GM19438 (cell line): ENCODE results near the gene PCNX1.
"Not testable (repeated sequence)": the region's sequence is repeated elsewhere in the genome, so short reads cannot be mapped to it uniquely, and the experiment has no call there.

Experiments
- ATAC-seq: cut with Tn5 transposase; IDR thresholded peaks from one replicate; pipeline ENCODE4 v1.9.1; 2021; ENCODE audit warnings: low read depth; ENCODE audit not compliant: unreplicated experiment

The PCNX1 gene

DNA sequence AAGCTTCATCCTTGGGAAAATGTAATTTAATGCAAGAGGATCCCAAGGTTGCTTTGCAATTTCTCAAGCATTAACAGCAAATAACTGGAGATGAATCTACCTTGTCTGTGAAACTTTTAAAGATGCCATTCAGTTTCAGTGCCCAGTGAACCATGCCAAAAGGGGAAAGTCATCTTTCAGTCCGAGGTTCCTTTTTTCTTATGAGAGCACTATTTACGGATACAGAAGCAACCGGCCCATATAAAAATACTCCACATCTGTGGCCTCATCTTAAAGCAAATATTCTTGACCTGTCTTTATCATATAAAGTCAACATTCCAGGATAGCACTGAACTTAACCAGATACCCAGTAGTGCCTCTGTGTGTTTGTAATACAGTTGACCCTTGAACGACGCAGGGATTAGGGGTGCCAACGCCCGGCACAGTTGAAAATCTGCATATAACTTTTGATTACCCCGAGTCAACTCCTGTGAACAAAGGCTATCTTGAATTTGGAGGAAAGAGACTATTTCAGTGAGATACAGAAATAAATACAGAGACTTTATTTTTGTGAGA lies 209.4 kb downstream of the PCNX1 start:
- ATAC-seq, result no peak

DNA sequence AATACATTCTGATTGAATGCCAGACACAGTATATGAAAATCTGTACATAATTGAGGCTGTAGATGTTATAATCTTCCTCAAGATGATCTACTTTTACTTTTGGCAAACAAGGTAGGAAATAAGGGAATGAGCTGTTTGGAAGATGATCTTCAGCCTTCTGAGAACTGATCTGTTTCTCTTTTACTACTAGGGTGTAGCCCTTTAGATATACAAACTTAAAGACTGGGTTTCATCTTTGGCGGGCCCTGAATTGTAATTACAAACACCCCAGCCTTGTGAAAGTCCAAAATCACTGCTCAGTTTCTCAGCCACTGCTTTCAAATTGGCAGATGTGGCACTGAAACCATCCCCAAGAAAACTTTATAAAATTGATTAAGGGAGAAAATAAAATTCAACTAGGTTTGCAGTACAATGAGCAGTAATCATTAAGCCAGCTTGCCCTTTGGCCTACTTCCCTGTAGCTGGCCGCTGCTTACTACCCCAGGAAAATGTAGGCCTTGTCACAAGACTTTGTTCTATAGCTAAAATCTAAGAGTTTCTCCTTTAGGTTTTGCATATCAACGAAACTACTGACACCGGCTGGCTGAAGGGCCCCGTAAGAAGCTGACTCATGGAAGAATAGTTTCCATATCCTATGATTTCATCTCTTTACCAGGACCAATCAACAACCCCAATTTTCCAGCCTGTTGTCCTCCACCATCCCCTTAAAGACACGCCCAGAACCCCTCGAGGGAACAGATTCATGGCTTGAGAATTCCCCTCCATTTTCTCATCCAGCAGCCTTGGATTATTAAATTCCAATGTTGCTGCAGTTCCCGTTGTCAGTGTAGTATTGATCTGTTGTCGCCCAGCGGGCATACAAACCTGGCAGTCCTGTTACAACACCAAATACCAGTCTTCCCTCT lies 210.8 kb downstream of the PCNX1 start:
- no peak for ATAC-seq

DNA sequence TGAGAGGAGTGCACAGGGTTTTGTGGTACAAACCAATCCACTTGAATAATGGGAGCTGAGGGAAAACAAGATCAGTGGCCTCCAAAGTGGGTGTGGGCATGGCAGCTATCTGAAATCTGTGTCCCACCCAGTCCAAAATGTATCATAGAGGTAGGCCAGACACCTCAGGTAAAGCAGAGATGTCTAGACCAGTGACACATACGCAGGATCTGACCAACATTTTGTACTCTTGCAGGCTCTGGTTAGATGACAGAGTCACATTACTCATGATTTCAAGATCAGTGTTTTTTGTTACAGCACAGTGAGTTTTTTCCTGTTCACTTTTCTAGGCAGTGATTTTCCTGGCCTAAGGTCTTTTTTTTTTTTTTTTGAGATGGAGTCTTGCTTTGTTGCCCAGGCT lies 211.8 kb downstream of the PCNX1 start:
- no peak for ATAC-seq

DNA sequence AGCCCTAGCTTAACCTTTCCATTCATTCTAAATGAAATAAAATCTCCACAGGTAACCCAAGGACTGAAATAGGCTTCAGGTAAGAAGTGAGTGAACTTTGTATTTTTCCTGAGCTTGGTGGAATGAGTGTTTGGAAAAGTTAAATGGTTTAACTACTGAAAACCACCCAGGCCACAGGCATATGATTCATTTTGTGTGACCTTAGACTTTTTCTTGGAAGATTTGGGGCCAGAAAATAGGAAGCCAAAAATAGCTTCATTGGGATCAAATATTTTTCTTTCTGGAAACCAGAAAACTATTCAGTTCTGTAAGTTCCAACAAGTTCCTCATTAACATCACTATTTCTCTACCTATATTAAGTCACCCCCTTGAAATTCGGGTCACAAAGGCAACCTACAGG lies 212.6 kb downstream of the PCNX1 start:
- ATAC-seq, result no peak

DNA sequence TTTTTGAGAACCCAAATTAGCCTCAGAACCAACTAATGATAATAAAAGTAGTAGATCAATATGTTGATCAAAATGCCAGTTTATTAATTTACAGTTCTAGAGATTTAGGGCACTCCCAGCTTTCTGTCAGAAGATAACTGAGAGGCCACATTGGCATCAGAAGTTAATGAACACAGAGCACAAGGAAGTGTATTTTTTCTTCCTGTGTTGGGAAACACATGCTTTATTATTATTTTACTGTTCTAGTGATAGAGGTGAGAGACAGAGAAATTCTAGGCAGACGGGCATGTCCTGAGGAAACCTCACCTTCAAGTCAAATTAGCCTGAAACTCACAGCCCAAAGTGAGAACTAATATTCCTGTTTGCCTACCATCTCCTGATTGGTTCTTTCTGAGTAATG lies 213.7 kb downstream of the PCNX1 start:
- ATAC-seq, result no peak

DNA sequence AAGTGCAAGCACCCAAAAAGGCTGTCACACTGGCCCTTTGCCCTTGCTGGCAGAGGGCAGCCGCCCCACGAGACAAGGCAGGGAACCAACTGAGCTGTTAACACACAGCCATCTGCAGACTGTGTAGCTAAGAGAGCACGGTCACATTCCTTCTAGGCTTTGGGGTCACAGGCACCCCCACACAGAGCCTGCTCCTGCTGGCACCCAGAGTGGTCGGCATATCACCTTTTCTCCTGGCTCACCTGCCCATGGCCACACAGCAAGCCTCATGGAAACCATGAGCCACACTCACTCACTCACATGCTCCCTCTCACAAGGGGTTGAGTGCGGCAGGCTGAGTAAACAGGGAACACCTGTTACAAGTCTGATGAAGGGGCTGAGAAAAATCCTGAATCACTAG lies 214.5 kb downstream of the PCNX1 start:
- ATAC-seq, result no peak

DNA sequence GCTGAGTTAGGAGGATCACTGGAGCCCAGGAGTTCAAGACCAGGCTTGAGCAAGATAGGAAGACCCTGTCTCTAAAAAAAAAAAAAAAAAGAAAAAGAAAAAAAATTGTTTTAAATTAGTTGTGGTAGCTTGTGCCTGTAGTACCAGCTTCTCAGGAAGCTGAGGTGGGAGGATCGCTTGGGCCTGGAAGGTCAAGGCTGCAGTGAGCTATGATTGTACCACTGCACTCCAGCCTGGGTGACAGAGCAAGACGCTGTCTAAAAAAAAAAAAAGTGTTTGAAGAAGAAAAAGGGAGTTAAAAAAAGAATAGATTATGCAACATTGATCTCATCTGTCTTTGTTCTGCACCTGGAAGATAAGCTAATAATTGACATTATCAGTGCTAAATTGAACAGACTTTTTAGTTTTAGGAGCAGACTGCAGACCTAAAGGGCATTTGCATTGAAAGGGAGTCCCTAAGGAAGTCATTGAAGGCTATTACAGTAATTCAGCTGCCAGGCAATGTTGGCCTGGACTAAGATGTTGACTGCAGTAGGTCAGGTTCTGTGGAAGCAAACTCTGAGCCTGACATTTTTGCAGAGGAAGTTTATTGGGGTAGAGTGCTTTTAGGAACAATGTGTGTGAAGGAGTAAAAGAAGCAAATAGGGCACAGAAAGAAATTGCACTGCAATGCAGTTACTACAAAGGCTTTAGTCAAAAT lies 215.8 kb downstream of the PCNX1 start:
- ATAC-seq, result no peak

DNA sequence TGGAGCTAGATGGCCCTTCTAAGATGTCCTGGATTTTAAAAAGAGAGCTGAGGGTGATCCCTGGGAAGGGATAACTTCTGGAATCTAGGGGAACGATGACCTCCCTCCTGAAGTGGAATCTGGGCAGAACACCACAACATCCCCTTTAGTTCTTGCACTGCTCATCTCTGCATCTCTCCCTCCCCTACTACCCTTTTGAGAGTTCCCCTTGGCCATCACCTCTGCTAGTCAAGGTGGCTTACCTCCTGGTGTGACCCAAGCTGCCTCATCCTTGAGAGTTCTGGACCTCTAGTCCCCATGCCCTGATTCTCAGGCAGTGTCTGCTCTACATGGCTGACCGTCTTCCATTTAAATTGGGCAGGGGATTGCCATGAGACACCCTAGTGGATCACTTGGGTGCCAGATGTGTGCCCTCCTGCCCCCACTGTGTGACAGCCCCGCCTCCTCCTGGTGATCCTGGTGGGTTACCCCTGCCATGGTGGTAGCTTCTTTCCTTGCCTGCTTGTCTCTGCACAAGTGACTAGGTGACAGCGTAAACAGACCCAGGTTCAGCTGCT lies 216.4 kb downstream of the PCNX1 start:
- no peak for ATAC-seq

DNA sequence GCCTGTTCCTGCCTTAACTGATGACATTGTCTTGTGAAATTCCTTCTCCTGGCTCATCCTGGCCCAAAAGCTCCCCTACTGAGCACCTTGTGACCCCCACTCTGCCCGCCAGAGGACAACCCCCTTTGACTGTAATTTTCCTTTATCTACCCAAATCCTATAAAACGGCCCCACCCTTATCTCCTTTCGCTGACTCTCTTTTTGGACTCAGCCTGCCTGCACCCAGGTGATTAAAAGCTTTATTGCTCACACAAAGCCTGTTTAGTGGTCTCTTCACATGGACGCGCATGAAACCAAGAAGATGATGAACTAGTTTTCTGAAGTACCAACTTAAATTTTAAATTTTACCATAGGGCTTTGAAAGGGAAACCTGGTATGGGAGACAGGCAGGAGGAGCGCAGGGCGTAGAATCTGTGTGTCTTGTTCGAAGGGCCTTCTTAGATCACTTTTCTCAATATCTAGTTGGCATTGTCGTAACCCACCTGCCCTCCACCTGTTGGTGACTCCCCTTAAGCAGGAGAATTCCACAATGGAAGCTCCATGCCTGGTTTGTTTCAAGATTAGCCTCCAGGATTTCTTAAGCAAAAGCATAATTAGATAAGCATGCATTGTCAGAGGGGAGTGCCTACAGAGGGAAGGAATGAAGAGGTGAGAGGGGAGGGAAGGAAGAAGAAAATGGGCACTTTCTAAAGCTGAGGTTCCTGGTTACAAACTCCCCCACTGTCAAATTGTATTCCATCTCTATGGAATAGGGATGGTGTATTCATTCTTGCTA lies 222.6 kb downstream of the PCNX1 start:
- not testable (repeated sequence) for ATAC-seq

DNA sequence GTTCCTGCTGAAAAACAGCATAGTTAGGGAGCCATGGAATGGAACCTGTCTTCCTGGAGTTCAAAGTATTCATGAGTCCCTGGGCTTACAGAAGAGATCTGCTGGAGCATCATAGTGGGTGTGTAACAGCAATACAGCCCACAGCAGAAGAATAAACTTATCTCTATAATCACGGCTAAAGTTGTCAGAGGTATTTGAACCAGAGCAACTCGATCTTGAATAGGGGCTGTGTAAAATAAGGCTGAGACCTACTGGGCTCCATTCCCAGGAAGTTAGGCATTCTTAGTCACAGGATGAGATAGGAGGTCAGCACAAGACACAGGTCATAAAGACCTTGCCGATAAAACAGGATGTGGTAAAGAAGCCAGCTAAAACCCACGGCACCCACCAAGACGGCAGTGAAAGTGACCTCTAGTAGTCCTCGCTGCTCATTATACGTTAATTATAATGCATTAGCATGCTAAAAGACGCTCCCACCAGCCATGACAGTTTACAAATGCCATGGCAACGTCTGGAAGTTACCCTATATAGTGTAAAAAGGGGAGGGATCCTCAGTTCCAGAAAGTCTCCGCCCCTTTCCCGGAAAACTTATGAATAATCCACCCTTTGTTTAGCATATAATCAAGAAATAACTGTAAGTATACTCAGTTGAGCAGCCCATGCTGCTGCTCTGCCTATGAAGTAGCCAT lies 223.4 kb downstream of the PCNX1 start:
- ATAC-seq, result no peak

DNA sequence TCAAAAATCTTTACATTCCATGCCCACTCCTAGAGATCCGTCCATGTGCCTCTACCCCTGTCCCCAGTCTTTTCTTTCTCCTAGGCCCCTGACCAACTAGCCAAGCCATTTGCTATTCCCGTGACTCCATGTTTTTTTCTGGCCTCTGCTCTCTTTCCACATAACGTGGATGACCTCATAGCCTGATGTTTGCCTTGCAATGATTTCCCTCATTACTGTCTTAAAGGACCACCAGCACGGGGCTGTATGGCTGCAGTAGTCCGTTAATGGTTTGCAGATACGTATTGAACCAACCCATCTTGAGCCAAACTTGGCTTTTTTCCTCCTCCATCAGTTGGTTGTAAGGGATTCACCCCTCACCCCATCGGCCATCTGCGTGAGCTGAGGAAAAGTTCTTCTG lies 226.0 kb downstream of the PCNX1 start:
- no peak for ATAC-seq

DNA sequence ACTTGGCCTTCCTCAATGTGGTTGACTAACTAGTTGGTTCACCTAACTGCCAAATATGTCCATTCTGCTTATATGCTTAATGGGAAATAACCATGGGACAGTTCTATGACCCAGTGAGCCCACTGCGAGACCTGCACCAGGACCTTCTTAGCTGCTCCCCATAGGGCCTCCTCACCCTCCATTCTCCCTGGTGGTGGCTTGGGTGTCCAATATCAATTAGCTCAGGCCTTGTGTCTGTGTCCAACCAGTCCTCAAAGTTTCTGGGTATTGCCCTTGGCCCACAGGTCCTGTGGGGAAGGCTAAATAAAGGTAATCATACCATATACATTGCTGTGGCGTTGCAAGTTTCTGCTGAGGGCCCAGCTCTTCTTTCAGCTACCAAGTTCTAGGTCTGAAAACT lies 228.2 kb downstream of the PCNX1 start:
- ATAC-seq, result no peak

DNA sequence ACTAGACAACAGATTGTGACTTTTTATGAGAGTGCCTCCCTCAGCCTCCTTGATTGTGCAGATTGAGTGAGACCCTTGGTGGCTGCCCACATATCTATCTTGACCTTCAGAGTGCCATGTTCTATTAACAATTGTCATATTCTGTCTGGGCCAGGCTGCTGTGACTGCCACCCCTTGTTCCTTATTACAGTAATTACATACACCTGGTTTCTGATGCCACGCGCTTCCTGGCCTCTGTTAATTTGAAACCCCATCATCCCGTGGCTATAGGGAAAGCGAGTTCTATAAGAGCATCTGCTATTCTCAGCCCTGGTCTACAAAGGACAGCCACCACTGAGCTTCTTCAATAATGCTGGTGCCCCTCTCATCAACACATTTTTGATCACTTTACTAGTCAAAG lies 228.7 kb downstream of the PCNX1 start:
- ATAC-seq, result no peak

DNA sequence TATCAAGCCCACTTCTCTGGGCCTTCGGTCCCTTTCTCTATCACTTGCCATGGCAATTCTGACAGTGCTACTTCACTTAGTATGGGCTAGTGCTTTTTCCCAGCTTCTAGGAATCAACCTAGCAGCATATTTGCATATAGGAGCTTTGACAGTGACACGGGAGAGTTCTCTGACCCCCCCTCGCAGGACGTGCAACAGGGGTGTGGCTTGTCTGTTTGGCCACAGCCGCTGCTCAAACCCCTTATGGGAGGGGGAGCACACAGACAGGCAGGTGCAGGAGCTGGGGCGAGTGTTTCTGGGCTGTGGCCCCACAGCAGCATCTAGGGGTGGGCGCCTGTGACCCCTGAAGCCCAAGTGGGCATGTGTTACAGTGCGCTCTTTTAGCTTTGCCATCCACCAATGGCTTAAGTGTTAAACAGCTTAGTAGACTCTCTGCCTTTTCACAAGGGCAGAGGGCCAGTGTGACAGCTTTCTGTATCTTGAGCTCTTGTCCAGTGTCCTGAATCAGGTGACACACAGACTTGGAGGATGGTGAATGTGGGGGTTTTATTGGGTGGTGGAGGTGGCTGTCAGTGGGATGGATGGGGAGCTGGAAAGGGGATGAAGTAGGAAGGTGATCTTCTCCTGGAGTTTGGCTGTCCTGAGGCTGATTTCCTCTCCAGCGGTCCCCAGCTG lies 229.3 kb downstream of the PCNX1 start:
- no peak for ATAC-seq

DNA sequence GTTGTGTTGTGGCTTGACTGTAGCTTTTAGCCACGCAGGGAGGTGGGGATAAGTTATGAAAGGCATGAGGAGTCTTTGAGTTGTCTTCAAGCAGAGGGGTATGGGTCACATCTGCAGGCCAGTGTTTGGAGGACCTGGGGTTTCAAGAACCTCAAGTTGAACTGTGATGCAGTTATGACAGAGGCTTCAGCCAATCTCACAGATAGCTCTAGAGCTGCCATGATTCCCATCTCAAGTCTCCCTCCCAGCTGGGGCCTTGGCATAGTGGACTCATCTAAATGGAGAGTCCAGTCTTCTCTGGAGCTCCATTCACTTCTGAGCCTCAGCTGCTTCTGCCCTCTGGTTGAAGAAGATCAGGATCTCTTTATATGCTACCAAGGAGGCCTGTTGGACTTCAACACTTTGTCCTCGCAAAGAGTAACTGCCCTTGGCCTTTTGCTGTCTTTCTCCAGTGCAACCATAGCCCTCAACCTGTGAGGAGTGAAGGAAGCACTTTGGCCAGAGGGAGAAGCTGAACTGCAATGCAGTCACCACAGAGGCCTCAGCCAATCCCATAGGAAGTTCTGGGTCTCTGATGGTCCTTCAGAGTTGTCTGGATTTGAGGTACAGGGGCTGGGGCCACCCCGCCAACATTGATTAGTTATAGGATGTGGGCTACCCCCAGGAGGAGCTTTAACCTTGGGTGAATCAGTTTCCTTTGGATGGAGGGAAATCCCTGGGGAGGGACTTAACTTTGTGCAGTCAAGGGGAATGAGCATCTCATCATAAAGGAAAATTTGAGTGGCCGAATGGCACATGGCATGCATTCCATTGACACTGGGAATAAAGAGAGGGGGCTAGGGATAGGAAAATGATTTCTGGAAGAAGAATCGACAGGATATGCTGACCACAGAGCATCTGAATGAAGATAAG lies 230.5 kb downstream of the PCNX1 start:
- no peak for ATAC-seq

DNA sequence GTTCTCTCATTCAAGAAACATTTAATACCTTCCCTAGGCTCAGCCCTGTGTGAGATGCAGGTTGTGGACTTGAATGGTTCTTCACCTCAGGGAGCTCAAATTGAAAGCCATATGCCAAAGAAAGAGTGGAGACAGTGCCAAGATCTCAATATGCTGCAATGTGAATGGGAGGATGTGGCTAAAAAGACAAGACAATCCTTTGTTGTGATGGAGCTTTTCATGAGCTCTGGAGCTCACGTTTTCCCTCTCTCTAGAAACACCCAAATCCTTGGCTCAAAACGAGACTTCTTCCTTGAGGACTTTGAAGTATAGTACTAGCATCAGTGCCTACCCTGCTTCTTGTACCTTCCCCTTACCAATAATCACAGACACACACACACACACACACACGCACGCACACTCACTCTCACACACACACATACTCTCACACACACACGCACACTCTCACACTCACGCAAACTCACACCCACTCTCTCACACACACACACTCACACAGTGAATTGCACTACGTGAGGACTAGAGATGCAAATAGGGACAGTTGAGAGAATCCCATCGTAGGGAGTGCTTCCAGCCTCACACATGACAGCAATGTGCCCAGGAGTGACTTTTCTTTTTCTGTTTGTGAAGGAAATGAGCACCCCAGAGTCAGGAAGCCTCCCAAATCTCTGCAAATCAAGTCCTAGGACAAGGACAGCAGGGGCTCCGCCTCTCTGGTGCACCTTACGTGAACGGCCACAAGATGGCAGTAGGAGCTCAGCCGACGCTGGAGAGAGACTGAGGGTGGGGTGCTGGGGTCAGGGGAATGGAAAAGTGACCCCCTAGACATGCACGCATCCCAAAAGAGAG lies 231.4 kb downstream of the PCNX1 start:
- ATAC-seq, result no peak

DNA sequence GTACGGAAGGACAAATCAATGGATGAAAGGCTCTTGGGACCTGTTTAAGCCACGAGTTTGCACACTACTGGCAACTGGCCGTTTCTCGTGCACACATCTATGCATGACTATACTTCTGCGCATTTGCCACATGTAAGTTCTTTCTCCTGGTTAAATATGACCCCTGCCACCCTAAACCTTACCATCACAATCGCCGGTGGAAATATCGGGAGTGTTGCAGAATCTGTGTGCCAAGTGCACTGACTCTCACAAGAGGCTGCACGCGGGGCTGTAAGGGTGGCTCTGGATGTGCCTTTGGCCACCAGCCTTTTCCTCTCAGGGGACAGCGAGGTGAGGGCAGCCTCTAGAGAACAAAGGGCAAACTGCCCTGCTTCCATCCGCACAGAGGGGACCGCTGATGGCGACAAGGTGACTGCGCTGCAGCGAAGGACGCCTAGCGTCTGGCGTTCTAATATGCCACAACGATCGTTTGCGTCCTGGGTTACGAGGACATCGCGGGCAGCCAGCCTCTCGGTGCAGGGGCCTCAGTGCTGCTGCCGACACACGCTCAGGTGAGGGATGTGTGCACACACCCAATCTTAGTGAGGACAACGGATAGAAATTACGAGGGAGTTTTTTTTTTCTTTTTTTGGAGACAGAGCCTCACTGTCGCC lies 232.2 kb downstream of the PCNX1 start:
- no peak for ATAC-seq
